ENCODE data around the gene STK25.
"Not testable (repeated sequence)": the region's sequence is repeated elsewhere in the genome, so short reads cannot be mapped to it uniquely, and the experiment has no call there.

STK25 gene

DNA sequence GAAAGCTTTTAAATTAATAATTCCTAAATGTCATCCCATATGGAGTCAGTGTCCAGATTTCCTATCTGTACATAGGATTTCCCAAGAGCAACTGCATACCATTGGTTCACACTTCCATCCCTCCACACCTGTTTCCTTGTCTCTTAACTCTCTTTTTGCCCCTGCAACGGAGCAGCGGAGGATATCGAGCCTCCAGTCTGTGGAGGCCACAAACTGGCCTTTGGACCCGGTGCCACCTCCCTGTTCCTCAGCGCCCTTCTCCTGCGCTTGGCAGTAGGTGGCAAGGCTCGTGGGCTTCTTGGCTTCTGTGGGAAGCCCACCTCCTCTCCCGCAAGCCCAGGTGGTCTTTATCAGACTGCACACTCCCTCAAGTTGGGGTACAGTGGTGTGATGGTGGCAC is 23.8 kb upstream of the STK25 start:
- no peak overlapping the region for H3K4me3 ChIP-seq (ENCODE audit: low read depth, low read length)
- TF ChIP-seq CTCF (IDR thresholded peaks at IDR 0.05; ENCODE audit: low read depth, low read length, missing control alignments) = no peak
- DNase-seq (ENCODE audit: low read depth) = no peak

DNA sequence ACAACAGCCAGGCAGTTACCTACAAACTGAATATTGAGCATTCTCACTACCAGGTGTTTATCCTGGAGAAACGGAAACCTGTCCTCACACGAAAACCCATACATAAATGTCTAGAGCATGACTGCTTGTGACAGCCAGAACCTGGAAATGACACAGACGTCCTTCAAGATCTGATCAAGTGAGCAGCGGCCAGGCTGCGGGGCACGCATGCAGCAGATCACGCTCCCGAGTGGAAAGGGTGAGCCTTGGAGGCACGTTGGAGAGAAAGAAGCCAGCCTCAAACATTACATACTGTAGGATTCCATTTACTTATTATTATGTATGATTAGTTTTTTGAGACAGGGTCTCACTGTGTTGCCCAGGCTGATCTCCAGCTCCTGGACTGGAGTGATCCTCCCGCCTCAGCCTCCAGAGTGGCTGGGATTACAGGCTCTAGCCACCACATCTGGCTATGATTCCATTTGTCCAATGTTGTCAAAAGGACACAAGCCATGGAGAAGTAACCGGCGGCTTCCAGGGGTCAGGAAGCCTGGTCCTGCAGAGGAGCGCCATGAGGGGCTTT is 22.9 kb upstream of the STK25 start:
- DNase-seq (ENCODE audit: low read depth) = no peak
- no peak for TF ChIP-seq CTCF (IDR thresholded peaks at IDR 0.05; ENCODE audit: low read depth, low read length, missing control alignments)
- H3K4me3 ChIP-seq (ENCODE audit: low read depth, low read length) = no peak overlapping the region

DNA sequence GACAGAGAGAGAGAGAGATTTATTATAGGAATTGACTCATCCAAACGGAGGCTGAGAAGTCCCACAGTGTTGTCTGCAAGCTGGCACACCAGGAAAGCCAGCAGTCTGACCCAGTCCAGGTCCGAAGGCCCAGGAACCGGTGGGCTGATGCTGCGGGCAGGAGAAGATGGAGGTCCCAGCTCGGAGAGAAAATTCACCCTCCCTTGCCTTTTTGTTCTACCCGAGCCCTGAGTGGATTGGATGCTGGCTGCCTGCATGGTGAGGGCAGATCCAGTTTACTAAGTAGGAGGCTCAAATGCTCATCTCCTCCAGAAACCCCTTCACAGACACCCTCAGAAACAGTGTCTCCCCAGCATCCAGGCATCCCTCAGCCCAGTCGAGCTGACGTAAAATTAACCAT is 22.2 kb upstream of the STK25 start:
- H3K4me3 ChIP-seq (ENCODE audit: low read depth, low read length) = no peak overlapping the region
- DNase-seq (ENCODE audit: low read depth) = no peak
- TF ChIP-seq CTCF (IDR thresholded peaks at IDR 0.05; ENCODE audit: low read depth, low read length, missing control alignments) = no peak

DNA sequence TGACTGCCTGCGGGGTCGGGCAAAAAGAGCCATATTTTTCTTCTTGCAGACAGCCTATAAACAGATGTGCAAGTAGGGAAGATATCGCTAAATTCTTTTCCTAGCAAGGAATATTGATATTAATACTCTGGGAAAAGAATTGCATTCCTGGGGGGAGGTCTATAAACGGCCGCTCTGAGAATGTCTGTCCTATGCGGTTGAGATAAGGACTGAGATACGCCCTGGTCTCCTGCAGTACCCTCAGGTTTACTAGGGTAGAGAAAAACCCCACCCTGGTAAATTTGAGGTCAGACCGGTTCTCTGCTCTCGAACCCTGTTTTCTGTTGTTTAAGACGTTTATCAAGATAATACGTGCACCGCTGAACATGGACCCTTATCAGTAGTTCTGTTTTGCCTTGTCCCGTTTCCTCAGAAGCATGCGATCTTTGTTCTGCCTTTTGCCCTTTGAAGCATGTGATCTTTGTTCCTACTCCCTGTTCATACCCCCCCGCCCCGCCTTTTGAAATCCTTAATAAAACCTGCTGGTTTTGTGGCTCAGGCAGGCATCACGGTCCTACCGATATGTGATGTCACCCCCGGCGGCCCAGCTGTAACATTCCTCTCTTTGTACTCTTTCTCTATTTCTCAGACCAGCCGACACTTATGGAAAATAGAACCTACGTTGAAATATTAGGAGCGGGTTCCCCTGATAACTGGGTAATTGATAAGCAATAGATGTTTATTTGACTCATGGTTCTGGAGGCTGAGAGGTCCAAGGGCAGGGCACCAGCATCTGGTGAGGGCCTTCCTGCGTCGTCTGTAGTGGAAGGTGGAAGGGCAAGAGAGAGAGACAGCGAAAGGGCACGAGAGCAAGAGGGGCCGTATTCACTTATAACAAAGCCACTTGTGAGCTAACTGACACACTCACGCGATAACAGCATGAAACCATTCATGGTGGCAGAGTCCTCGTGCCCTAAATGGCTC is 17.7 kb upstream of the STK25 start:
- not testable (repeated sequence) for H3K4me3 ChIP-seq (ENCODE audit: low read depth, low read length); DNase-seq (ENCODE audit: low read depth)

DNA sequence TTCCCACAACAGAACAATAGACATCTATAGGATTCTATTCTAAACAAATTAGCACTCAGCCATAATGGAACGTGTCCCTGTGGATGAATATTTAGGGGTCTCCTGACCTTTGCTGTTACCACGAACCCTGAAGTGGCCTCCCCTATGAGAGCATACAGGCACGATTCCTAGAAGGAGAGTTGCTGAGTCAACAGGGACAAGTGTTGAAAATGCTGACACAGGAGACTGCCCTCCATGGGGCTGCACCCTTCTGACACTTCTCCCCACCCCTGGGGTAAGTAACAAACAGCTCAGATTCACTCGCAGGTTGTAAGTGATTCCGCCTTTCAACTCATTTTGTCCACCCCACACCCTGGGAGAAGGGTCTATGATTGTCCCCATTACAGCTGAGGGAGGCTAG is 14.1 kb upstream of the STK25 start:
- no peak for DNase-seq (ENCODE audit: low read depth)
- no peak for TF ChIP-seq CTCF (IDR thresholded peaks at IDR 0.05; ENCODE audit: low read depth, low read length, missing control alignments)
- H3K4me3 ChIP-seq (ENCODE audit: low read depth, low read length) = no peak overlapping the region

DNA sequence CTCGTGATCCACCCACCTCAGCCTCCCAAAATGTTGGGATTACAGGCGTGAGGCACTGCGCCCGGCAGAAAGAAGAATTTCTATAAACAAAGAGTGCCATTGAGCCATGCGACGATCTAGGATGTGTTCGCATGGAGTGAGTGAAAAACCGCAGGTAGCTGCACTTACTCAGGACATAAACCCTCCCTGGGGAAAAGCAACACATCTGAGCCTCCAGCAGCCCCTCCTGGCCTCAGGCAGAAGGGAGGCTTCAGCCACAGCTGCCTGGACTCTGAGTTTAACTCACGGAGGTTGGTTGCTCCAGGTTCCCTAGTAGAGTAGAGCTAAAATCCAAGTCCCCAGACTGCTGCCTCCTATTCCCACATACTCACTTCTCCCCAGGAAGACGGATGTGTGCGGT is 11.3 kb upstream of the STK25 start:
- no peak for DNase-seq (ENCODE audit: low read depth)
- peak; percentile 4 for TF ChIP-seq CTCF (IDR thresholded peaks at IDR 0.05; ENCODE audit: low read depth, low read length, missing control alignments)
- H3K4me3 ChIP-seq (ENCODE audit: low read depth, low read length) = no peak overlapping the region

- DNase-seq (ENCODE audit: low read depth) = no peak
- no peak for TF ChIP-seq CTCF (IDR thresholded peaks at IDR 0.05; ENCODE audit: low read depth, low read length, missing control alignments)
- H3K4me3 ChIP-seq (ENCODE audit: low read depth, low read length) = no peak overlapping the region
These were observed 8.9 kb upstream of the STK25 start for GRCh38 chr2:241517297-241517696.
